Measurements from ENCODE around the gene MYO16. TPM values are rescaled to one million over a fixed set of nuclear protein-coding genes. Genes with fewer than 3 reads are reported as not detected.

MYO16 gene
- total and polyA plus RNA-seq, 2 of the 4 experiments (the other 2 are of a cell fraction): under 0.01 to 0.03 TPM

- H3K4me1 ChIP-seq (ENCODE audit: control insufficient read depth, insufficient read depth, low read length): peaks cover 5% of the 10 kb centered on the region; the same call in 1 of the 2 replicates
- WGBS, 2 experiments (ENCODE audit: extremely low coverage in 2 of 2, insufficient read length in 1 of 2): no CpG with 5 or more reads among the region's 4 CpGs
- no peak overlapping the region for H3K14ac ChIP-seq (replicated peaks; ENCODE audit: low read depth, low read length)
- H3K56ac ChIP-seq (ENCODE audit: extremely low read depth, insufficient read depth, low read length): no peak overlapping the region
- no peak overlapping the region for H3K9ac ChIP-seq (ENCODE audit: low read depth, low read length)
- peak; percentile 54; the same call in 1 of the 2 replicates for TF ChIP-seq CEBPB (IDR thresholded peaks at IDR 0.05; ENCODE audit: low read depth, low read length)
- no peak for TF ChIP-seq MAFK (IDR thresholded peaks at IDR 0.05; ENCODE audit: low read depth, low read length)
- no peak overlapping the region for H2BK120ac ChIP-seq (ENCODE audit: low read depth, low read length)
- no TSS peak for BruUV-seq (replicated peaks)
- H3K4ac ChIP-seq (ENCODE audit: low read depth, low read length): no peak overlapping the region
- no peaks in the 10 kb centered on the region for H3K9me3 ChIP-seq (ENCODE audit: control insufficient read depth, insufficient read depth, low read length)
- no peaks in the 10 kb centered on the region for H3K79me1 ChIP-seq (ENCODE audit: low read depth in 1 of 2, low read length in 2 of 2)
- H2BK20ac ChIP-seq (ENCODE audit: low read depth, low read length): no peak overlapping the region
- ChIA-PET CTCF (no interaction called here), POLR2A (ENCODE audit: unreplicated experiment) (no interaction called here)
- ATAC-seq (ENCODE audit: low read depth): no peak
- no peak overlapping the region for H4K8ac ChIP-seq (ENCODE audit: low read depth in 2 of 2, low read length in 2 of 2)
- DNase-seq: no peak
- dilution Hi-C loops (cut with HindIII; ENCODE audit: low sequenced_read_pairs, unreplicated experiment): no loop called here
- H2AFZ ChIP-seq (replicated peaks; ENCODE audit: low read length, poor library complexity): no peak overlapping the region
- no peaks in the 10 kb centered on the region for H3K27me3 ChIP-seq (ENCODE audit: control insufficient read depth, insufficient read depth, low read length)
- H3K27ac ChIP-seq (ENCODE audit: insufficient read depth, low read length): no peak overlapping the region
- intact Hi-C loops (cut with micrococcal nuclease): no loop called here
- no peak overlapping the region for H3K4me3 ChIP-seq (ENCODE audit: insufficient read depth, low read depth, low read length)
- H4K5ac ChIP-seq (ENCODE audit: low read depth, low read length): no peak overlapping the region
- H2AK9ac ChIP-seq (replicated peaks; ENCODE audit: low read depth, low read length, poor library complexity): no peak overlapping the region
- H3K9me1 ChIP-seq (ENCODE audit: insufficient read depth, low read length): peaks cover 5% of the 10 kb centered on the region; the same call in 1 of the 2 replicates
- H3K23ac ChIP-seq (ENCODE audit: low read depth, low read length): no peak overlapping the region
- no peaks in the 10 kb centered on the region for H3K36me3 ChIP-seq (ENCODE audit: control insufficient read depth, insufficient read depth, low read length)
- no peak overlapping the region for H3K4me2 ChIP-seq (ENCODE audit: low read depth, low read length)
- no peak overlapping the region for H2BK15ac ChIP-seq (ENCODE audit: low read depth, low read length)
- H4K91ac ChIP-seq (ENCODE audit: insufficient read depth, low read depth, low read length): no peak overlapping the region
- no peak overlapping the region for H2AK5ac ChIP-seq (ENCODE audit: low read depth, low read length)
- no peak overlapping the region for H3K18ac ChIP-seq (ENCODE audit: low read depth, low read length)
- no peak overlapping the region for H2BK5ac ChIP-seq (ENCODE audit: low read depth, low read length, poor library complexity, severe bottlenecking)
- H4K20me1 ChIP-seq (ENCODE audit: insufficient read depth, low read length): no peaks in the 10 kb centered on the region
- in situ Hi-C loops (cut with MboI; ENCODE audit: low sequenced_read_pairs): no loop called here
Measured at GRCh38 chr13:108944760-108945159, 315.3 kb downstream of the MYO16 start.
